Activated CD8-positive, alpha-beta memory T cell treated with anti-CD3 and anti-CD28 coated beads, Interleukin-2, amount 50 U/mL, for 24 hours (primary cell): Measurements from ENCODE around the gene DUSP21.
"Not testable (repeated sequence)": the region's sequence is repeated elsewhere in the genome, so short reads cannot be mapped to it uniquely, and the experiment has no call there.

Source experiments
- DNase-seq: peaks from one replicate; pipeline ENCODE4 v3.0.0-alpha.2; 2020; ENCODE audit errors: extremely low read depth

The DUSP21 gene

DNA sequence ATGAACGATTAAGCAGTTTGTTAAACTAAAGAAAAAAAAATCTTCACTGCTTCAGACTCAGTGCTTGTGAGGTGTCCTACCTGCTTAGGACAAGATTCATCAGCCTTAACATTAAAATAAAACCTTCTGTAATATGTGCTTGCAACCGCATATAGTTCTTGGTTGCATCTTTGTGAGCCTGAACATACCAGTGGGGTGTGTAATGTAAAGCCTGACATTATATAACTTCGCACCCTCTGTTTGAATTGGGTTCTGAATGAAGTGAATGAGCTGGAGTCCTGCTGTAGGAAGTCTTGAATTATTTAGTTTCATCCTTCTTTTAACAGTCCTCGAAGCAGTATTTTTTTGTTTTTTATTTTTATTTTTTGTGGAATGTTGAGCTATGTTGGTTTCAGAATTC lies 32.3 kb downstream of the DUSP21 start:
- DNase-seq: no peak

- no peak for DNase-seq
Measured at GRCh38 chrX:44876767-44877166, 32.9 kb downstream of the DUSP21 start.

DNA sequence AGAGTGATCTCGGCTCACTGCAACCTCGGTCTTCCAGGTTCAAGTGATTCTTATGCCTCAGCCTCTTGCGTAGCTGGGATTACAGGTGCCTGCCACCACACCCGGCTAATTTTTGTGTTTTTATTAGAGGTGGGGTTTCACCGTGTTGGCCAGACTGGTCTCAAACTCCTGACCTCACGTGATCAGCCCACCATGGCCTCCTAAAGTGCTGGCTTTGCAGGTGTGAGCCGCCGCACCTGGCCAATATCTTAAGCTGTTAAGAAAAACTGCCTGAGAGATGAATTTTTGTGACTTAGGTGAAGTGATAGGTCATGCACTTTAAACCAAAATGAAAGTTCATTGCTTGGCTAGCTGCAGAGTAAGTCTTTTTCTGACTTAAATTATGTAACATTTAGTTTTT lies 35.0 kb downstream of the DUSP21 start:
- no peak for DNase-seq

GRCh38 chrX:44881549-44881948 lies 37.7 kb downstream of the DUSP21 start:
- no peak for DNase-seq

DNA sequence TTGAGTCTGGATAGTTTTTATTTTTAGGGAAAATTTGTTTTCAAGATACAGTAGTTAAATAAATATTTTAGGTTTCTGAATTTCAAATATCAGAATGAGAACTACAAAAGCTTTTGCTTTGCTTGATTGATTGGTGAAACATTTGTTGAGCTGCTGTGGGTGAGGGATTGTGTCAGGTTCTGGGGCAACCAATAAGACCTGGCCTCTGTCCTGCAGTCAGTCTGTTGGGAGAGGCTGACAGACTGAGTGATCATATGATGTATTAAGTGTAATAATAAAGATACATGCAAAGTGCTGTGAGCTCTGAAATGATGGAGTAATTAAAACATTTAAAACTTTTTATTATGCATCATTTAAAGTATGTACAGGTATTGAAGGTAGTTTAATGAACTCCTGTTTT lies 38.8 kb downstream of the DUSP21 start:
- no peak for DNase-seq

DNA sequence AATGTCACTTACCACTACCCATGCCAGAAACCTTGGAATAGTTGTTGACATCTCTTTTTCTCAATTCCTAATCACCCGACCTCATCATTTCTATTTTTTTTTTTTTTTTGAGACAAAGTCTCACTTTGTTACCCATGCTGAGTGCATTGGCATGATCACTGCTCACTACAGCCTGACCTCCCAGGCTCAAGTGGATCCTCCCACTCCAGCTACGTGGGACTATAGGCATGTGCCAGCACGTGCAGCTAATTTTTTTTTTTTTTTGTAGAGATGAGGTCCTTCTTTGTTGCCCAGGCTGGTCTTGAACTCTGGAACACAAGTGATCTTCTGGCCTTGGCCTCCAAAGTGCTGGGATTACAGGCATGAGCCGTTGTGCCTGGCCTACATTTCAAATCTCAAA lies 41.1 kb downstream of the DUSP21 start:
- DNase-seq: no peak

- DNase-seq: no peak
Measured at GRCh38 chrX:44889824-44890223, 46.0 kb downstream of the DUSP21 start.

GRCh38 chrX:44890247-44890646 lies 46.4 kb downstream of the DUSP21 start:
- DNase-seq: no peak

GRCh38 chrX:44890687-44891086 lies 46.9 kb downstream of the DUSP21 start:
- not testable (repeated sequence) for DNase-seq

- no peak for DNase-seq
Measured at GRCh38 chrX:44891642-44892041, 47.8 kb downstream of the DUSP21 start.
